Activated naive CD4-positive, alpha-beta T cell treated with anti-CD3 and anti-CD28 coated beads, Interleukin-2, amount 10 ng/mL, durations not matched to agents 7 days and 5 days (primary cell): ENCODE measurements around the gene MISP.
"Not testable (repeated sequence)": the region's sequence is repeated elsewhere in the genome, so short reads cannot be mapped to it uniquely, and the experiment has no call there.

Source experiments
- CTCF ChIA-PET: fragments of 350-600 bp; sonication (Branson Sonifier 250); formaldehyde crosslinking; loops from one replicate; lab custom pipeline; 2021; ENCODE audit warnings: antibody characterized with exemption; lab: Charles Lee
- DNase-seq: peaks from one replicate; pipeline ENCODE4 v3.0.0-alpha.2; 2020
- H3K27ac Mint-ChIP-seq: one replicate; pipeline ENCODE4 v1.8.0; 2021; ENCODE audit warnings: mild to moderate bottlenecking, moderate library complexity, mixed read lengths
- H3K27me3 Mint-ChIP-seq: one replicate; pipeline ENCODE4 v1.8.0; 2021; ENCODE audit warnings: mild to moderate bottlenecking, mixed read lengths
- H3K36me3 Mint-ChIP-seq: one replicate; pipeline ENCODE4 v1.8.0; 2021; ENCODE audit warnings: mixed read lengths
- H3K4me1 Mint-ChIP-seq: one replicate; pipeline ENCODE4 v1.8.0; 2021; ENCODE audit warnings: mixed read lengths
- H3K4me3 Mint-ChIP-seq: one replicate; pipeline ENCODE4 v1.8.0; 2021; ENCODE audit warnings: mild to moderate bottlenecking, moderate library complexity, mixed read lengths
- H3K9me3 Mint-ChIP-seq: one replicate; pipeline ENCODE4 v1.8.0; 2021; ENCODE audit warnings: mixed read lengths

MISP gene

GRCh38 chr19:718991-719512 lies 31.9 kb upstream of the MISP start:
- H3K27ac Mint-ChIP-seq, result no peak overlapping the region

GRCh38 chr19:719636-720344 lies 31.1 kb upstream of the MISP start:
- H3K27me3 Mint-ChIP-seq, result peaks cover 51% of the 10 kb centered on the region
- H3K4me1 Mint-ChIP-seq, result no peaks in the 10 kb centered on the region
- H3K36me3 Mint-ChIP-seq, result no peaks in the 10 kb centered on the region
- peaks cover 8% of the 10 kb centered on the region for H3K9me3 Mint-ChIP-seq
- no peak for DNase-seq
- CTCF ChIA-PET, result no interaction called here
- H3K27ac Mint-ChIP-seq, result no peak overlapping the region
- H3K4me3 Mint-ChIP-seq, result no peak overlapping the region

More at GRCh38 chr19:718991-719512, 31.9 kb upstream of the MISP start:
- CTCF ChIA-PET, result no interaction called here
- Mint-ChIP-seq H3K4me3 (no peak overlapping the region), H3K4me1 (no peaks in the 10 kb centered on the region), H3K9me3 (peaks cover 8% of the 10 kb centered on the region), H3K27me3 (peaks cover 51% of the 10 kb centered on the region), H3K36me3 (no peaks in the 10 kb centered on the region)
- DNase-seq, result no peak

DNA sequence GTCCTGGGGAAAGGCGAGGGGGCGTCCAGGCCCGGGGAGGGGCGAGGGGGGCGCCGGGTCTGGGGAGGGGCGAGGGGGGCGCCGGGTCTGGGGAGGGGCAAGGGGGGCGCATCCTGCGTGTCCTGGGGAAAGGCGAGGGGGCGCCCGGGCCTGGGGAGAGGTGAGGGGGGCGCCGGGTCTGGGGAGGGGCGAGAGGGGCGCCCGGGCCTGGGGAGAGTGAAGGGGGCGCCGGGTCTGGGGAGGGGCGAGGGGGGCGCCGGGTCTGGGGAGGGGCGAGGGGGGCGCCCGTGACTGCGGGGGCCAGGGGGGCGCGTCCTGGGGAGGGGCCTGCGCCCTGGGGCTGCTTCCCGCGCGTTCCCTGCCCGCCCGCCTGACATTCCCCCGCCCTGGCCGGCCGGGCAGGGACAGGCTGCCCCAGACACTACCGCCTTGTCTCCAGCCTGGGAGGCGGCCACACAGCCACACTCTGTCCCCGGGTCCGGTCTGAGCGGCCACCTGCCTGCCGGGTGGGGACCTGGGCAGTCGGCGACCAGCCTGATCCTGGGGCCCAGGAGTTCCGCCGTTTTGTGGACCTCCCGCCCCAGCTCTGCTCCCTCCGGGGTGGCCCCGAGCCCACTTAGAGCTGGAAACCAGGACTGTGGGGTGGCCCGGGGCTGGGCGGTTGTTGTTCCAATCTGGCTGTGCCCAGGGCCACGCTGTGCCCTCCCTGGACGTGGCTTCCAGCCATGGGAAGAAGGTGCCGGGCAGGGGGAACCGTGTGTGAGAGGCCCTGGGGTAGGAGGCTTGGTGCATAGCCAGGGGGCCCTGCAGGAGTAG lies 30.4 kb upstream of the MISP start:
- Mint-ChIP-seq H3K36me3 (no peaks in the 10 kb centered on the region), H3K4me1 (no peaks in the 10 kb centered on the region), H3K4me3 (no peak overlapping the region), H3K27me3 (peaks cover 47% of the 10 kb centered on the region), H3K27ac (no peak overlapping the region), H3K9me3 (peaks cover 4% of the 10 kb centered on the region)
- no peak for DNase-seq
- CTCF ChIA-PET, result no interaction called here

GRCh38 chr19:722553-723101 lies 28.3 kb upstream of the MISP start:
- Mint-ChIP-seq H3K27me3 (peaks cover 39% of the 10 kb centered on the region), H3K27ac (no peak overlapping the region), H3K9me3 (no peaks in the 10 kb centered on the region), H3K4me1 (no peaks in the 10 kb centered on the region), H3K36me3 (no peaks in the 10 kb centered on the region), H3K4me3 (no peak overlapping the region)
- DNase-seq, result no peak
- CTCF ChIA-PET, result no interaction called here

DNA sequence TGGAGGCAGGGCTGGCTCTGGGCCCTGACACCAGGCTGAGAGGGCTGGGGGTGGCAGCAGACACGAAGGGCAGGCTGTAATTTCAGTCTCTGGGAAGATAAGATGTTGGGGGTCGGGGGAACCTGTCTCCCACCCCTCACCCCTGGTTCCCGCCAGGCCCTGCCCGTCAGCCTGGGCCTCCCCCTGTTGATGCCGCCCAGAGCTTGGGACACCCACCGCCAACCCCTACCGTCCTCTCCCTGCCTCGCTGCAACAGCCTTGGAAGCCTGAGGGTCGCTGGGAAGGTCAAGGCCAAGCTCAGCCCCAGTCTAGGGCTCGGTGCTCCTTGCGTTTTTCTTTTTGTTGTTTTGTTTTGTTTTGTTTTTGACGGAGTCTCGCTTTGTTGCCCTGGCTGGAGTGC lies 27.7 kb upstream of the MISP start:
- Mint-ChIP-seq H3K4me3 (no peak overlapping the region), H3K27me3 (peaks cover 32% of the 10 kb centered on the region), H3K27ac (no peak overlapping the region), H3K4me1 (no peaks in the 10 kb centered on the region), H3K9me3 (no peaks in the 10 kb centered on the region), H3K36me3 (no peaks in the 10 kb centered on the region)
- DNase-seq, result no peak
- CTCF ChIA-PET, result no interaction called here

GRCh38 chr19:723714-724113 lies 27.2 kb upstream of the MISP start:
- Mint-ChIP-seq H3K27me3 (peaks cover 28% of the 10 kb centered on the region), H3K36me3 (no peaks in the 10 kb centered on the region), H3K9me3 (no peaks in the 10 kb centered on the region), H3K4me1 (no peaks in the 10 kb centered on the region), H3K27ac (no peak overlapping the region), H3K4me3 (no peak overlapping the region)
- no peak for DNase-seq
- CTCF ChIA-PET, result no interaction called here

DNA sequence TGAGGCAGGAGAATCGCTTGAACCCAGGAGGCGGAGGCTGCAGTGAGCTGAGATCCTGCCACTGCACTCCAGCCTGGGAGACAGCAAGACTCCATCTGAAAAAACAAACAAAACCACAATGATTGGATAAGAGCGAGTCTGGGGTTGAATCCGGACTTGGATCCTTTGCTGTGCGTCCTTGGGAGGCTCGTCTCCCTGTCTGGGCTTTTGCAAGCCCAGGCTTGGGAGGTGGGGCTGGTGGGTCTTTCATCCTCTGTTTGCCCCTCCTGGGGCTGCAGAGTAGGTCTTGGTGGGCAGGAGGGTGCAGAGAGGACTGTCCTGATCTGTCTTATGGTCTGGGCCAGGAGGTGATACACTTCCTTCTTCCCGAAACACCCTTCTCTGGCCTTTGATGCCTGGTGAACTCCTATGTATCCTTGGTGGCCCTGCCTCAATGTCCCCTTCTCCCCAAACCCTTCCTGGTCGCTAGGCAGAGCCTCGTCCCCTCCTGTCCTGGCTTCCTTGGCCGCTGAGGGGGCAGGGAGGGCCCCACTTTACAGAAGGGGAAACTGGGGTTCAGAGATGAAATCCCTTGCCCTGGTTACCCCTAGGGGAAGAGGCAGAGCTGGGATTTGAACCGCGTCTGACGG lies 25.3 kb upstream of the MISP start:
- CTCF ChIA-PET, result no interaction called here
- Mint-ChIP-seq H3K4me1 (no peaks in the 10 kb centered on the region), H3K27me3 (peaks cover 15% of the 10 kb centered on the region), H3K36me3 (no peaks in the 10 kb centered on the region), H3K9me3 (no peaks in the 10 kb centered on the region), H3K4me3 (no peak overlapping the region), H3K27ac (no peak overlapping the region)
- DNase-seq, result no peak

DNA sequence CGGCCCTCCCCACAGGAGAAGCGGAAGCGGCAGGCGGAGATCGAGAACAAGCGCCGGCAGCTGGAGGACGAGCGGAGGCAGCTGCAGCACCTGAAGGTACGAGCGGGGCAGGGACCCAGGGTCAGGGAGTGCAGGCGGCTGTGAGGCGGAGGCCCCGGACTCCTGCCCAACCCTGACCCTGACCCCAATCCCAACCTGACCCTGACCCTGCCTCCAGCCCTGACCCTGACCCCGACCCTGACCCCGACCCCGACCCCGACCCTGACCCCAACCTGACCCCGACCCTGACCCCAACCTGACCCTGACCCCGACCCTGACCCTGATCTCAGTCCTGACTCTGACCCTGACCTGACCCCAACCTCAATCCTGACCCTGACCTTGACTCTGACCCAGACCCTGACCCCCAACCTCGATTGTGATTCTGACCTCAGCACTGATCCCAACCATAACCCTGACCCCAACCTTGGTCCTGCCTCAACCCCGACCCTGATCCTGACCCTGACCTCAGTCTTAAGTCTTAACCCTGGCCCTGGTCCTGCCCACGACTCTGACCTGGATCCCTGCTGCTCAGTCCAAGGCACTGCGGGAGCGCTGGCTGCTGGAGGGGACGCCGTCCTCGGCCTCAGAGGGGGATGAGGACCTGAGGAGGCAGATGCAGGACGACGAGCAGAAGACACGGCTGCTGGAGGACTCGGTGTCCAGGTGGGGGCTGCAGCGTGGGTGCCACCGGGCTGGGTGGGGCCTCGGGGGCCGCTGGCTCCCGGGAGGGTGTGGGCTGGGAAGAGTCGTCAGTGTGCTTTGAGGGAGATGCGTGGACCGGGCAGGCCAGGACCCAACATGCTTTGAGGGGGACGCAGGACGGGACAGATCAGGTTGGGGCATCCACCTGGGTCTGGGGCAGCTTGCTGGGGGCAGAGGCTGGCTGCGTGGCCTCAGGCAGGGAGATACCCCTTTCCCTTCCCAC lies 23.6 kb upstream of the MISP start:
- no peak overlapping the region for H3K4me3 Mint-ChIP-seq
- no peak overlapping the region for H3K27ac Mint-ChIP-seq
- CTCF ChIA-PET, result no interaction called here
- no peaks in the 10 kb centered on the region for H3K9me3 Mint-ChIP-seq
- no peaks in the 10 kb centered on the region for H3K36me3 Mint-ChIP-seq
- H3K4me1 Mint-ChIP-seq, result no peaks in the 10 kb centered on the region
- H3K27me3 Mint-ChIP-seq, result peaks cover 5% of the 10 kb centered on the region
- DNase-seq, result no peak

- Mint-ChIP-seq H3K9me3 (no peaks in the 10 kb centered on the region), H3K4me3 (no peak overlapping the region), H3K36me3 (no peaks in the 10 kb centered on the region), H3K27me3 (no peaks in the 10 kb centered on the region), H3K4me1 (peaks cover 7% of the 10 kb centered on the region), H3K27ac (no peak overlapping the region)
- CTCF ChIA-PET, result no interaction called here
- no peak for DNase-seq
Observed at GRCh38 chr19:728011-728410, 22.9 kb upstream of the MISP start.

DNA sequence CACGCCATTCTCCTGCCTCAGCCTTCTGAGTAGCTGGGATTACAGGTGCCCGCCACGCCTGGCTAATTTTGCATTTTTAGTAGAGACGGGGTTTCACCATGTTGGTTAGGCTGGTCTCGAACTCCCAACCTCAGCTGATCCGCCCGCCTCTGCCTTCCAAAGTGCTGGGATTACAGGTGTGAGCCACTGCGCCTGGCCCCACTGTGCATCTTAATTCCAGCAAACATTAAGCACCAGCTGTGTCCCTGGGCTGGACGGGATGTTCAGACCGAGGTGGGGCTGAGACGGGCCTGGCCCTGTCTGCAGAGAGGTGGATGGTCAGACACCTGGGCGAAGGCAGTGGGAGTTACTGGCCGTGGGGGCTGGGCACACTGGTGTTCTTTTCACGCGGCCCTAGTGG lies 21.3 kb upstream of the MISP start:
- DNase-seq, H3K36me3 Mint-ChIP-seq, H3K27me3 Mint-ChIP-seq, H3K4me3 Mint-ChIP-seq, H3K9me3 Mint-ChIP-seq, H3K27ac Mint-ChIP-seq, CTCF ChIA-PET: not testable (repeated sequence)
- H3K4me1 Mint-ChIP-seq, result peaks cover 16% of the 10 kb centered on the region

- H3K9me3 Mint-ChIP-seq, result no peaks in the 10 kb centered on the region
- H3K4me1 Mint-ChIP-seq, result peaks cover 16% of the 10 kb centered on the region
- CTCF ChIA-PET, result no interaction called here
- no peaks in the 10 kb centered on the region for H3K36me3 Mint-ChIP-seq
- H3K27ac Mint-ChIP-seq, result no peak overlapping the region
- peaks cover 5% of the 10 kb centered on the region for H3K27me3 Mint-ChIP-seq
- no peak overlapping the region for H3K4me3 Mint-ChIP-seq
- no peak for DNase-seq
Observed at GRCh38 chr19:729965-730668, 20.8 kb upstream of the MISP start.

GRCh38 chr19:731000-731399 lies 19.9 kb upstream of the MISP start:
- no peak overlapping the region for H3K4me3 Mint-ChIP-seq
- DNase-seq, result no peak
- H3K4me1 Mint-ChIP-seq, result peaks cover 16% of the 10 kb centered on the region
- H3K36me3 Mint-ChIP-seq, result no peaks in the 10 kb centered on the region
- no peaks in the 10 kb centered on the region for H3K9me3 Mint-ChIP-seq
- H3K27ac Mint-ChIP-seq, result no peak overlapping the region
- CTCF ChIA-PET, result no interaction called here
- peaks cover 5% of the 10 kb centered on the region for H3K27me3 Mint-ChIP-seq
